MM.1S (cell line): Measurements from ENCODE around the gene RASSF1.

Source experiments
- DNase-seq: peaks from one replicate; pipeline ENCODE4 v3.0.0-alpha.2; 2015
- H2AFZ ChIP-seq: fragments of 300-600 bp; sonication (generic); 2 replicates; pipeline ENCODE4 v1.6.0; 2016; ENCODE audit warnings: antibody characterized with exemption, low read length
- H3F3A ChIP-seq: fragments of 300-600 bp; sonication (generic); 2 replicates; pipeline ENCODE4 v1.6.1; 2016; ENCODE audit warnings: mild to moderate bottlenecking, antibody characterized with exemption, low read length, moderate library complexity, mixed read lengths; ENCODE audit not compliant: insufficient read depth
- H3K27ac ChIP-seq: fragments of 300-600 bp; sonication (generic); 2 replicates; pipeline ENCODE4 v1.5.1; 2016; ENCODE audit warnings: mild to moderate bottlenecking, low read length
- H3K27me3 ChIP-seq: fragments of 300-600 bp; sonication (generic); replicated peaks from 2 replicates; pipeline ENCODE4 v1.6.0; 2016; ENCODE audit warnings: low read length; ENCODE audit not compliant: insufficient read depth
- H3K36me3 ChIP-seq: fragments of 300-600 bp; sonication (generic); replicated peaks from 2 replicates; pipeline ENCODE4 v1.6.1; 2016; ENCODE audit warnings: mild to moderate bottlenecking, low read length, mixed read lengths; ENCODE audit not compliant: insufficient read depth
- H3K4me1 ChIP-seq: fragments of 300-600 bp; sonication (generic); 2 replicates; pipeline ENCODE4 v1.6.1; 2016; ENCODE audit warnings: low read length, mixed read lengths
- H3K4me2 ChIP-seq: fragments of 300-600 bp; sonication (generic); 2 replicates; pipeline ENCODE4 v1.6.0; 2016; ENCODE audit warnings: low read depth, low read length
- H3K4me3 ChIP-seq: fragments of 300-600 bp; sonication (generic); 2 replicates; pipeline ENCODE4 v1.5.1; 2016; ENCODE audit warnings: low read length, mixed read lengths
- H3K79me2 ChIP-seq: fragments of 300-600 bp; sonication (generic); 2 replicates; pipeline ENCODE4 v1.6.1; 2016; ENCODE audit warnings: mixed run types, low read length, mixed read lengths
- H3K9ac ChIP-seq: fragments of 300-600 bp; sonication (generic); 2 replicates; pipeline ENCODE4 v1.6.1; 2016; ENCODE audit warnings: low read length, mixed read lengths
- H3K9me2 ChIP-seq: fragments of 300-600 bp; sonication (generic); replicated peaks from 2 replicates; pipeline ENCODE4 v1.6.1; 2016; ENCODE audit warnings: mild to moderate bottlenecking, low read length, mixed read lengths; ENCODE audit not compliant: insufficient read depth
- H3K9me3 ChIP-seq: fragments of 300-600 bp; sonication (generic); replicated peaks from 2 replicates; pipeline ENCODE4 v1.6.1; 2016; ENCODE audit warnings: mild to moderate bottlenecking, low read length, mixed read lengths; ENCODE audit not compliant: insufficient read depth
- H4K20me1 ChIP-seq: fragments of 300-600 bp; sonication (generic); 2 replicates; pipeline ENCODE4 v1.6.1; 2016; ENCODE audit warnings: mild to moderate bottlenecking, low read length, moderate library complexity, mixed read lengths; ENCODE audit not compliant: insufficient read depth
- EZH2 ChIP-seq: fragments of 300-600 bp; sonication (generic); optimal IDR thresholded peaks from 2 replicates; pipeline ENCODE3; 2017; ENCODE audit warnings: low read depth, mild to moderate bottlenecking, antibody characterized with exemption, low read length, mixed read lengths
- EZH2phosphoT487 ChIP-seq: fragments of 300-600 bp; sonication (generic); IDR thresholded peaks from 2 replicates; pipeline ENCODE4 v1.6.1; 2018; ENCODE audit warnings: antibody characterized with exemption, low read length
- TF ChIP-seq, protein P1 (sequence below): fragments of 300-600 bp; sonication (generic); IDR thresholded peaks from 2 replicates; pipeline ENCODE4 v1.5.1; 2016; ENCODE audit warnings: antibody characterized with exemption, low read length, mixed read lengths

The RASSF1 gene

DNA sequence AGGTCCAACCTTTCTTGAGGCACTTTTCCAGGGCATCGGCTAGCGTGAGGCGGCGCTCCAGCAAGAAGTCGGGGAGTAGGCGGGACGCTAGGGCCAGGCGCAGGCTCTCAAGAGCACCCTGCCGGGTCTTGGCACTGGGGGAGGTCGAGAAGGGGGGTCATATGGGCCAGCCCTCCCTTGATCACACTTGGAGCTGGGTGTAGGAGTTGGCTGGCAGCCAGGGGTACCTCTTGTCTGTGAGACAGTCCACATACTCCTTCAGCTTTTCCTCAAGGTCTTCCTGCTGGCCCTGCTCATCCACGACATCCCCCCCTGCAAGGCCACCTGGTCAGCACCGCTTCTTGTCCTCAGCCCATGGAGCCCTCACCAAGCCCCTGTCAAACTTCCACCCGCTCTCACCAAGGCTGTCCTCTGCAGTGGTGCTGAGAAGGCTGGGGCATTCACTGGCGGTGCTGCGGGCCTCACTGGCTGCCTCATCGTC lies 50.4 kb downstream of the RASSF1 start:
- Histone ChIP-seq H3K9me3 (no peaks in the 10 kb centered on the region), H3K4me2 (peak overlapping the region; percentile 91; the same call in 1 of the 2 replicates), H3K9ac (no peak overlapping the region), H3K27ac (no peak overlapping the region), H3K36me3 (peaks cover 15% of the 10 kb centered on the region), H3K27me3 (no peaks in the 10 kb centered on the region), H4K20me1 (no peaks in the 10 kb centered on the region), H3K79me2 (peaks cover 40% of the 10 kb centered on the region), H3F3A (no peaks in the 10 kb centered on the region), H3K4me1 (peaks cover 5% of the 10 kb centered on the region; the same call in 1 of the 2 replicates), H3K9me2 (no peaks in the 10 kb centered on the region), H3K4me3 (no peak overlapping the region), H2AFZ (no peak overlapping the region)
- TF ChIP-seq EZH2phosphoT487 (no peak), EZH2 (no peak)
- TF ChIP-seq, protein P1, sequence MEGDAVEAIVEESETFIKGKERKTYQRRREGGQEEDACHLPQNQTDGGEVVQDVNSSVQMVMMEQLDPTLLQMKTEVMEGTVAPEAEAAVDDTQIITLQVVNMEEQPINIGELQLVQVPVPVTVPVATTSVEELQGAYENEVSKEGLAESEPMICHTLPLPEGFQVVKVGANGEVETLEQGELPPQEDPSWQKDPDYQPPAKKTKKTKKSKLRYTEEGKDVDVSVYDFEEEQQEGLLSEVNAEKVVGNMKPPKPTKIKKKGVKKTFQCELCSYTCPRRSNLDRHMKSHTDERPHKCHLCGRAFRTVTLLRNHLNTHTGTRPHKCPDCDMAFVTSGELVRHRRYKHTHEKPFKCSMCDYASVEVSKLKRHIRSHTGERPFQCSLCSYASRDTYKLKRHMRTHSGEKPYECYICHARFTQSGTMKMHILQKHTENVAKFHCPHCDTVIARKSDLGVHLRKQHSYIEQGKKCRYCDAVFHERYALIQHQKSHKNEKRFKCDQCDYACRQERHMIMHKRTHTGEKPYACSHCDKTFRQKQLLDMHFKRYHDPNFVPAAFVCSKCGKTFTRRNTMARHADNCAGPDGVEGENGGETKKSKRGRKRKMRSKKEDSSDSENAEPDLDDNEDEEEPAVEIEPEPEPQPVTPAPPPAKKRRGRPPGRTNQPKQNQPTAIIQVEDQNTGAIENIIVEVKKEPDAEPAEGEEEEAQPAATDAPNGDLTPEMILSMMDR: no peak
- DNase-seq: no peak

DNA sequence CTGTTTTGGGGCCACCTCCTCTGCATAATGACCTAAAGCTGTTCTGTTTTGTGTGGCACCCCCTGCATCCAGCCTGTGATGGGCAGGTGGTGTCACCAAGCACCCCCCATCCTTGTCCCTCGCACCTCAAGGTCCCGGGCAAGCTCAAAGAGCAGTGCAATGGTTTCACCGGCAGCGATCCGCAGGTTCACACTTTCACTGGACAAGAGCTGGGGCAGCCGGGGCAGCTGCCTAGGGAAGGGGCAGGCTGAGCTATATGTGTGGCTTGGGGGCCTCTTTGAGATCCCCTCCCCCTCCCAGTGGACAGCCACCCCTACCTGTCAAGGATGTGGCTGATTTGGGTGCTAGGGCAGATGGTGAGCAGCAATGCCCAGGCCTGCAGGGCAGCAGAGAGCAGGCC lies 51.5 kb downstream of the RASSF1 start:
- H3K27ac ChIP-seq: no peak overlapping the region
- H4K20me1 ChIP-seq: no peaks in the 10 kb centered on the region
- H3K4me2 ChIP-seq: no peak overlapping the region
- no peak overlapping the region for H3K4me3 ChIP-seq
- no peak overlapping the region for H2AFZ ChIP-seq
- H3K9ac ChIP-seq: no peak overlapping the region
- peaks cover 15% of the 10 kb centered on the region for H3K36me3 ChIP-seq
- H3K27me3 ChIP-seq: no peaks in the 10 kb centered on the region
- H3K9me2 ChIP-seq: no peaks in the 10 kb centered on the region
- no peaks in the 10 kb centered on the region for H3K9me3 ChIP-seq
- H3F3A ChIP-seq: no peaks in the 10 kb centered on the region
- TF ChIP-seq EZH2 (no peak), EZH2phosphoT487 (no peak)
- TF ChIP-seq, protein P1: no peak
- H3K4me1 ChIP-seq: peaks cover 5% of the 10 kb centered on the region; the same call in 1 of the 2 replicates
- DNase-seq: no peak
- peaks cover 40% of the 10 kb centered on the region for H3K79me2 ChIP-seq

DNA sequence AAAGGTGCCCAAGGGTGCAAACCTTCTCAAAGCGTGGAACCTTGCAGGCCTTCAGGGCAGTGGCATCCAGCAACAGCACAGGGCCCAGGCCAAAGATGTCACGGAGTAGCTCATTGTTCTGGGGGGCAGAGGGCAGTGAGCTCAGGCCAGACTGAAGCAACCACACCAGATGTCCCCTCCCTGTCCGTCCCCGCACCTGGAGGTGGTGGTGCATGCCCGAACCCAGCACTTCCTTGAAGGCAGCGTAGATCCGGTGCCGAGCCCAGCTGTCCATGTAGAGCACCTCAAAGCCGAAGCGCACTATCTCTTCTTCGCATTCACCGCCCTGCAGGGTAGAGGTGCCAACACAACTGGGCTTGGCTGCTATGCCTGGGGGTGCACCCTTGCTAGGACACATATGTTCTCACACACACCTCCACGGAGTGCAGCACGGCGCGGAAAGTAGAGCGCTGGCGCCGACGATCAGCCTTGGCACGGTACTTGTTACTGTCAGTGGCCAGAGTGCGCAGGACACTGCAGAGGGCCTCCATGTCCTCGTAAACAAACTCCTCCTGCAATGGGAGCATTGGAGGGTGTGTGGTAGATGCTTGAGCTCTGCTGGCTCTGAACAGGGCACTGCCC lies 52.1 kb downstream of the RASSF1 start:
- no peak overlapping the region for H3K27ac ChIP-seq
- H3K9ac ChIP-seq: no peak overlapping the region
- H3K36me3 ChIP-seq: peaks cover 15% of the 10 kb centered on the region
- peaks cover 5% of the 10 kb centered on the region; the same call in 1 of the 2 replicates for H3K4me1 ChIP-seq
- DNase-seq: no peak
- no peak overlapping the region for H3K4me2 ChIP-seq
- TF ChIP-seq, protein P1: no peak
- TF ChIP-seq EZH2phosphoT487 (no peak), EZH2 (no peak)
- no peaks in the 10 kb centered on the region for H3K9me2 ChIP-seq
- peaks cover 40% of the 10 kb centered on the region for H3K79me2 ChIP-seq
- H4K20me1 ChIP-seq: no peaks in the 10 kb centered on the region
- H2AFZ ChIP-seq: no peak overlapping the region
- H3K27me3 ChIP-seq: no peaks in the 10 kb centered on the region
- H3F3A ChIP-seq: no peaks in the 10 kb centered on the region
- H3K4me3 ChIP-seq: no peak overlapping the region
- H3K9me3 ChIP-seq: no peaks in the 10 kb centered on the region
